Keratinocyte (primary cell): Measurements from ENCODE around the gene KLRC3. TPM values are rescaled to one million over a fixed set of nuclear protein-coding genes. Genes with fewer than 3 reads are reported as not detected.
"Not testable (repeated sequence)": the region's sequence is repeated elsewhere in the genome, so short reads cannot be mapped to it uniquely, and the experiment has no call there.

ENCODE experiments used
- DNase-seq: peaks from one replicate; pipeline ENCODE4 v3.0.0-alpha.2; 2011; ENCODE audit warnings: low read depth, missing footprints, low spot score
- FAIRE-seq: peaks from 2 replicates; lab custom pipeline; 2011; peaks lifted over from hg19 to GRCh38; lab: Jason Lieb, UNC
- H2AFZ ChIP-seq: 2 replicates; pipeline ENCODE4 v1.6.0; 2012; ENCODE audit warnings: low read length, control low read depth, inconsistent platforms; ENCODE audit not compliant: control insufficient read depth
- H3K27ac ChIP-seq: 2 replicates; pipeline ENCODE4 v1.5.1; 2011; ENCODE audit warnings: low read length; ENCODE audit not compliant: control insufficient read depth, insufficient read depth
- H3K27me3 ChIP-seq: 3 replicates; pipeline ENCODE4 v1.6.0; 2011; ENCODE audit warnings: low read length; ENCODE audit not compliant: control insufficient read depth, insufficient read depth; ENCODE audit errors: extremely low read depth
- H3K36me3 ChIP-seq, 2 experiments: 2 replicates in 1 of 2; 3 replicates in 1 of 2; pipeline ENCODE4 v1.5.1; 2011; ENCODE audit warnings: low read length in 2 of 2, mild to moderate bottlenecking in 1 of 2; ENCODE audit not compliant: control insufficient read depth in 2 of 2, insufficient read depth in 2 of 2; ENCODE audit errors: extremely low read depth in 1 of 2
- H3K4me1 ChIP-seq: 3 replicates; pipeline ENCODE4 v1.5.1; 2011; ENCODE audit warnings: low read length; ENCODE audit not compliant: control insufficient read depth, insufficient read depth; ENCODE audit errors: extremely low read depth
- H3K4me2 ChIP-seq: 3 replicates; pipeline ENCODE4 v1.6.0; 2011; ENCODE audit warnings: low read depth, low read length; ENCODE audit not compliant: control insufficient read depth, insufficient read depth; ENCODE audit errors: extremely low read depth
- H3K4me3 ChIP-seq, 3 experiments: fragments of 200-600 bp in 1 of 3; sonication (generic) in 1 of 3; 2 replicates in 2 of 3; 3 replicates in 1 of 3; pipeline ENCODE4 v1.5.1; 2011 to 2016; ENCODE audit warnings: low read length in 3 of 3, mild to moderate bottlenecking in 3 of 3, control low read depth in 2 of 3, inconsistent platforms in 1 of 3, low read depth in 1 of 3, mixed read lengths in 1 of 3, mixed run types in 1 of 3, moderate library complexity in 1 of 3; ENCODE audit not compliant: control insufficient read depth in 2 of 3, insufficient read depth in 2 of 3; ENCODE audit errors: extremely low read depth in 1 of 3
- H3K79me2 ChIP-seq: 2 replicates; pipeline ENCODE4 v1.6.0; 2012; ENCODE audit warnings: low read length; ENCODE audit not compliant: control insufficient read depth, insufficient read depth
- H3K9ac ChIP-seq: 3 replicates; pipeline ENCODE4 v1.6.0; 2011; ENCODE audit warnings: low read length; ENCODE audit not compliant: control insufficient read depth, insufficient read depth; ENCODE audit errors: extremely low read depth
- H3K9me1 ChIP-seq: 3 replicates; pipeline ENCODE4 v1.6.0; 2011; ENCODE audit warnings: low read length; ENCODE audit not compliant: control insufficient read depth, insufficient read depth; ENCODE audit errors: extremely low read depth
- H3K9me3 ChIP-seq: 2 replicates; pipeline ENCODE4 v1.5.1; 2012; ENCODE audit warnings: low read depth, low read length; ENCODE audit not compliant: control insufficient read depth
- H4K20me1 ChIP-seq: 3 replicates; pipeline ENCODE4 v1.6.0; 2011; ENCODE audit warnings: low read length; ENCODE audit not compliant: control insufficient read depth, insufficient read depth; ENCODE audit errors: extremely low read depth
- CTCF ChIP-seq, 3 experiments: IDR thresholded peaks in 1 of 3; conservative IDR thresholded peaks in 1 of 3; optimal IDR thresholded peaks in 1 of 3; 2 replicates in 2 of 3; 3 replicates in 1 of 3; pipeline versions ENCODE3 to v1.5.1; 2011; ENCODE audit warnings: low read length in 3 of 3, mild to moderate bottlenecking in 3 of 3, moderate library complexity in 2 of 3, control low read depth in 1 of 3, inconsistent platforms in 1 of 3; ENCODE audit not compliant: insufficient read depth in 2 of 3; ENCODE audit errors: extremely low read depth in 1 of 3
- EZH2 ChIP-seq: IDR thresholded peaks from one replicate; pipeline ENCODE4 v1.6.1; 2012; ENCODE audit warnings: inconsistent platforms, mild to moderate bottlenecking, low read length, moderate library complexity
- dilution Hi-C: fragments of 300-500 bp; cut with MboI; formaldehyde crosslinking; loops from one replicate; pipeline ENCODE4 v1.7.0; 2020; ENCODE audit warnings: low sequenced_read_pairs; ENCODE audit not compliant: extremely low pct_ligation_motif_present
- polyA plus RNA-seq, 5 experiments: library from polyadenylated mRNA; depleted of rRNA in 3 of 5; stranded (reverse) in 3 of 5; stranded (forward) in 1 of 5; unstranded in 1 of 5; fragments of >200 nt; gene quantifications; 1 replicate in 1 of 5; 2 replicates in 3 of 5; 3 replicates in 1 of 5; pipeline versions ENCODE4 v1.2.1 to v1.2.3, GENCODE V29; 2011 to 2012; ENCODE audit warnings: missing spikeins in 2 of 5, low read depth in 1 of 5, low replicate concordance in 1 of 5

Gene KLRC3
- polyA plus RNA-seq, 1 donor (not counting 4 experiments of a cell fraction or from before 2014, with no cell fraction given), result not detected

GRCh38 chr12:10381928-10382628 lies 38.3 kb downstream of the KLRC3 start:
- H2AFZ ChIP-seq, result no peak overlapping the region

GRCh38 chr12:10378737-10379136 lies 41.7 kb downstream of the KLRC3 start:
- H3K9ac ChIP-seq, H2AFZ ChIP-seq, H3K4me1 ChIP-seq, H3K4me2 ChIP-seq, H4K20me1 ChIP-seq, H3K79me2 ChIP-seq, H3K9me1 ChIP-seq, H3K4me3 ChIP-seq, H3K27ac ChIP-seq, FAIRE-seq, H3K36me3 ChIP-seq, H3K27me3 ChIP-seq, dilution Hi-C loops, DNase-seq, H3K9me3 ChIP-seq: not testable (repeated sequence)

More at GRCh38 chr12:10381928-10382628, 38.3 kb downstream of the KLRC3 start:
- TF ChIP-seq EZH2 (no peak), CTCF (optimal IDR thresholded peaks at IDR 0.05 in 1 of 3, IDR thresholded peaks at IDR 0.05 in 1 of 3, conservative IDR thresholded peaks at IDR 0.05 in 1 of 3; ENCODE audit: extremely low read depth in 1 of 3, insufficient read depth in 2 of 3, low read length in 3 of 3) (no peak)
- FAIRE-seq, result no peak
- Histone ChIP-seq H3K4me3 (no peak overlapping the region), H3K36me3 (peaks cover 4% of the 10 kb centered on the region in 2 experiments), H3K9me3 (no peaks in the 10 kb centered on the region), H3K27me3 (no peaks in the 10 kb centered on the region), H3K9ac (no peak overlapping the region), H3K27ac (no peak overlapping the region), H3K4me1 (peaks cover 2% of the 10 kb centered on the region), H4K20me1 (no peaks in the 10 kb centered on the region), H3K4me2 (no peak overlapping the region), H3K9me1 (no peaks in the 10 kb centered on the region), H3K79me2 (no peaks in the 10 kb centered on the region)
- dilution Hi-C loops, result no loop called here
- DNase-seq, result no peak

- Histone ChIP-seq H3K9ac (no peak overlapping the region), H2AFZ (no peak overlapping the region), H3K36me3 (peaks cover 2 to 7% of the 10 kb centered on the region in 2 experiments), H3K9me1 (no peaks in the 10 kb centered on the region), H3K9me3 (no peaks in the 10 kb centered on the region), H3K79me2 (peaks cover 4% of the 10 kb centered on the region), H4K20me1 (no peaks in the 10 kb centered on the region), H3K27ac (no peak overlapping the region), H3K4me2 (no peak overlapping the region), H3K27me3 (no peaks in the 10 kb centered on the region), H3K4me3 (no peak overlapping the region), H3K4me1 (peaks cover 20% of the 10 kb centered on the region)
- FAIRE-seq, result no peak
- TF ChIP-seq CTCF (optimal IDR thresholded peaks at IDR 0.05 in 1 of 3, IDR thresholded peaks at IDR 0.05 in 1 of 3, conservative IDR thresholded peaks at IDR 0.05 in 1 of 3; ENCODE audit: extremely low read depth in 1 of 3, insufficient read depth in 2 of 3, low read length in 3 of 3) (no peak), EZH2 (no peak)
- DNase-seq, result no peak
- dilution Hi-C loops, result no loop called here
Measured at GRCh38 chr12:10374624-10375018, 45.8 kb downstream of the KLRC3 start.
